Omental fat pad (tissue), 4 donors: ENCODE data around the gene PSORS1C2. TPM values are rescaled to one million over a fixed set of nuclear protein-coding genes. Genes with fewer than 3 reads are reported as not detected.

Experiments used
- ATAC-seq: fragments of 150-250 bp; one replicate; pipeline ENCODE4 v1.9.1; 2016; ENCODE audit warnings: mild to moderate bottlenecking, moderate library complexity; ENCODE audit not compliant: low FRiP score
- DNase-seq: peaks from one replicate; pipeline ENCODE4 v3.0.0-alpha.2; 2019; ENCODE audit warnings: low spot score
- CTCF ChIP-seq, 3 donors: fragments of 450-650 bp; IDR thresholded peaks; one replicate each; pipeline ENCODE4 v1.5.1; 2016 to 2017; ENCODE audit warnings: antibody characterized with exemption in 3 of 3, mild to moderate bottlenecking in 3 of 3, moderate library complexity in 2 of 3
- total RNA-seq, 4 donors: library from RNA; depleted of rRNA; stranded (reverse); fragments of >200 nt; gene quantifications; one replicate each; pipeline ENCODE4 v1.1.0, GENCODE V29; 2016

PSORS1C2 gene
- total RNA-seq, 4 donors from 2014 or later: not detected

- DNase-seq: no peak
- no peak for ATAC-seq
- no peak for TF ChIP-seq CTCF (IDR thresholded peaks at IDR 0.05)
These were observed 7.3 kb downstream of the PSORS1C2 start for GRCh38 chr6:31131595-31131994.

GRCh38 chr6:31130751-31131150 lies 8.1 kb downstream of the PSORS1C2 start:
- DNase-seq (no peak), ATAC-seq (no peak)
- no peak for TF ChIP-seq CTCF (IDR thresholded peaks at IDR 0.05)

- ATAC-seq: no peak
- no peak for TF ChIP-seq CTCF (IDR thresholded peaks at IDR 0.05)
- no peak for DNase-seq
These were observed 9.7 kb downstream of the PSORS1C2 start for GRCh38 chr6:31129130-31129529.

GRCh38 chr6:31128093-31128676 lies 10.7 kb downstream of the PSORS1C2 start:
- TF ChIP-seq CTCF (IDR thresholded peaks at IDR 0.05): peak in 1 of 3 donors; percentile 44
- DNase-seq (peak; percentile 70), ATAC-seq (peak; percentile 38)

GRCh38 chr6:31126396-31127175 lies 12.3 kb downstream of the PSORS1C2 start:
- DNase-seq (no peak), ATAC-seq (no peak)
- TF ChIP-seq CTCF (IDR thresholded peaks at IDR 0.05): no peak

- TF ChIP-seq CTCF (IDR thresholded peaks at IDR 0.05): no peak
- no peak for DNase-seq
- no peak for ATAC-seq
These were observed 13.1 kb downstream of the PSORS1C2 start for GRCh38 chr6:31125586-31126363.
